Measurements from ENCODE around the gene APCDD1. TPM values are rescaled to one million over a fixed set of nuclear protein-coding genes. Genes with fewer than 3 reads are reported as not detected.

Gene APCDD1
- total RNA-seq (6.3 TPM), polyA plus RNA-seq (ENCODE audit: insufficient read depth in 1 of 8, insufficient read length in 8 of 8, low replicate concordance in 1 of 8) (10 to 100 TPM in 5 of 8 donors, 1 to 10 TPM in 3; 8.0 to 66.2 (median 11.0) TPM)
- long read RNA-seq, donor 1, partial matches to known transcripts = 0 of 2 reads
- long read RNA-seq, donor 1, other reads (novel, unspliced or antisense) = 0 of 2 reads
- long read RNA-seq, donor 2, transcript APCDD1-201 (5 exons, 3,809 nt) = major isoform, 6 of 6 reads
- long read RNA-seq, donor 2, partial matches to known transcripts = 0 of 6 reads
- long read RNA-seq, donor 2, other reads (novel, unspliced or antisense) = 0 of 6 reads
- long read RNA-seq, donor 3, partial matches to known transcripts = 0 of 4 reads
- long read RNA-seq, donor 3, other reads (novel, unspliced or antisense) = 0 of 4 reads
- long read RNA-seq, donor 4, partial matches to known transcripts = 0 of 1 reads
- long read RNA-seq, donor 4, other reads (novel, unspliced or antisense) = 0 of 1 reads
- long read RNA-seq, donor 5, partial matches to known transcripts = 0 of 4 reads
- long read RNA-seq, donor 5, other reads (novel, unspliced or antisense) = 0 of 4 reads
- long read RNA-seq, donor 6, transcript APCDD1-201 (5 exons, 3,809 nt) = major isoform, 8 of 8 reads
- long read RNA-seq, donor 6, partial matches to known transcripts = 0 of 8 reads
- long read RNA-seq, donor 6, other reads (novel, unspliced or antisense) = 0 of 8 reads
- long read RNA-seq, donor 7, partial matches to known transcripts = 0 of 1 reads
- long read RNA-seq, donor 7, other reads (novel, unspliced or antisense) = 0 of 1 reads
- long read RNA-seq, donor 8, partial matches to known transcripts = 11 of 11 reads
- long read RNA-seq, donor 8, other reads (novel, unspliced or antisense) = 0 of 11 reads
- long read RNA-seq, donor 9, partial matches to known transcripts = 0 of 1 reads
- long read RNA-seq, donor 9, other reads (novel, unspliced or antisense) = 0 of 1 reads
- long read RNA-seq, donor 10 = 0 reads
- long read RNA-seq, donor 11, partial matches to known transcripts = 0 of 1 reads
- long read RNA-seq, donor 11, other reads (novel, unspliced or antisense) = 0 of 1 reads

- no peaks in the 10 kb centered on the region for H3K9me3 ChIP-seq (replicated peaks; ENCODE audit: control insufficient read depth, low read depth, low read length)
- H3K4me3 ChIP-seq (ENCODE audit: low read length) = peak within 1 kb of the TSS; percentile 56
- peaks cover 15% of the 10 kb centered on the region for H3K4me1 ChIP-seq (ENCODE audit: control insufficient read depth, insufficient read depth, low read length)
- WGBS (ENCODE audit: insufficient coverage) = 2% methylated on average over 41 of the region's 64 CpGs
- H3K36me3 ChIP-seq (ENCODE audit: control insufficient read depth, insufficient read depth, low read length) = no peaks in the 10 kb centered on the region
- H3K27ac ChIP-seq (ENCODE audit: low read length) = peak within 1 kb of the TSS; percentile 69
- peaks cover 22% of the 10 kb centered on the region for H3K27me3 ChIP-seq (ENCODE audit: control insufficient read depth, insufficient read depth, low read length)
- peak; percentile 90 for DNase-seq
Measured at GRCh38 chr18:10453806-10454680, at the start of gene APCDD1. Gene APCDD1, plus strand, starts transcription at chr18:10454635. Its CDS starts 347 bp downstream, at chr18:10454982.

GRCh38 chr18:10405014-10405493 is 49.4 kb upstream of the APCDD1 start:
- Histone ChIP-seq H3K27ac (ENCODE audit: low read length) (no peak overlapping the region), H3K9me3 (replicated peaks; ENCODE audit: control insufficient read depth, low read depth, low read length) (no peaks in the 10 kb centered on the region), H3K36me3 (ENCODE audit: control insufficient read depth, insufficient read depth, low read length) (no peaks in the 10 kb centered on the region), H3K4me3 (ENCODE audit: low read length) (no peak overlapping the region), H3K27me3 (ENCODE audit: control insufficient read depth, insufficient read depth, low read length) (peaks cover 11% of the 10 kb centered on the region), H3K4me1 (ENCODE audit: control insufficient read depth, insufficient read depth, low read length) (peaks cover 20% of the 10 kb centered on the region)
- DNase-seq = peak; percentile 47
- WGBS (ENCODE audit: insufficient coverage) = 10% methylated on average over 3 of the region's 10 CpGs

GRCh38 chr18:10405816-10406663 is 48.4 kb upstream of the APCDD1 start:
- 37% methylated on average over 13 of the region's 16 CpGs for WGBS (ENCODE audit: insufficient coverage)
- H3K4me1 ChIP-seq (ENCODE audit: control insufficient read depth, insufficient read depth, low read length) = peaks cover 16% of the 10 kb centered on the region
- no peak overlapping the region for H3K4me3 ChIP-seq (ENCODE audit: low read length)
- peak; percentile 51 for DNase-seq
- no peaks in the 10 kb centered on the region for H3K9me3 ChIP-seq (replicated peaks; ENCODE audit: control insufficient read depth, low read depth, low read length)
- no peak overlapping the region for H3K27ac ChIP-seq (ENCODE audit: low read length)
- peaks cover 11% of the 10 kb centered on the region for H3K27me3 ChIP-seq (ENCODE audit: control insufficient read depth, insufficient read depth, low read length)
- no peaks in the 10 kb centered on the region for H3K36me3 ChIP-seq (ENCODE audit: control insufficient read depth, insufficient read depth, low read length)

- no peak for DNase-seq
- Histone ChIP-seq H3K9me3 (replicated peaks; ENCODE audit: control insufficient read depth, low read depth, low read length) (no peaks in the 10 kb centered on the region), H3K27me3 (ENCODE audit: control insufficient read depth, insufficient read depth, low read length) (peaks cover 9% of the 10 kb centered on the region), H3K27ac (ENCODE audit: low read length) (no peak overlapping the region), H3K4me1 (ENCODE audit: control insufficient read depth, insufficient read depth, low read length) (peaks cover 16% of the 10 kb centered on the region), H3K36me3 (ENCODE audit: control insufficient read depth, insufficient read depth, low read length) (no peaks in the 10 kb centered on the region), H3K4me3 (ENCODE audit: low read length) (no peak overlapping the region)
- WGBS (ENCODE audit: insufficient coverage) = 56% methylated on average over 7 of the region's 7 CpGs
Measured at GRCh38 chr18:10408131-10408530, 46.3 kb upstream of the APCDD1 start.

- no peak overlapping the region for H3K4me3 ChIP-seq (ENCODE audit: low read length)
- no peaks in the 10 kb centered on the region for H3K9me3 ChIP-seq (replicated peaks; ENCODE audit: control insufficient read depth, low read depth, low read length)
- peaks cover 14% of the 10 kb centered on the region for H3K4me1 ChIP-seq (ENCODE audit: control insufficient read depth, insufficient read depth, low read length)
- H3K27ac ChIP-seq (ENCODE audit: low read length) = no peak overlapping the region
- H3K36me3 ChIP-seq (ENCODE audit: control insufficient read depth, insufficient read depth, low read length) = no peaks in the 10 kb centered on the region
- DNase-seq = no peak
- peaks cover 5% of the 10 kb centered on the region for H3K27me3 ChIP-seq (ENCODE audit: control insufficient read depth, insufficient read depth, low read length)
Measured at GRCh38 chr18:10409041-10409440, 45.4 kb upstream of the APCDD1 start.

GRCh38 chr18:10410472-10411308 is 43.7 kb upstream of the APCDD1 start:
- Histone ChIP-seq H3K27ac (ENCODE audit: low read length) (no peak overlapping the region), H3K36me3 (ENCODE audit: control insufficient read depth, insufficient read depth, low read length) (no peaks in the 10 kb centered on the region), H3K4me1 (ENCODE audit: control insufficient read depth, insufficient read depth, low read length) (peaks cover 8% of the 10 kb centered on the region), H3K4me3 (ENCODE audit: low read length) (no peak overlapping the region), H3K27me3 (ENCODE audit: control insufficient read depth, insufficient read depth, low read length) (peaks cover 6% of the 10 kb centered on the region), H3K9me3 (replicated peaks; ENCODE audit: control insufficient read depth, low read depth, low read length) (no peaks in the 10 kb centered on the region)
- whole genome bisulfite sequencing (ENCODE audit: insufficient coverage) = 80% methylated on average over 9 of the region's 11 CpGs
- DNase-seq = no peak

- Histone ChIP-seq H3K9me3 (replicated peaks; ENCODE audit: control insufficient read depth, low read depth, low read length) (no peaks in the 10 kb centered on the region), H3K27me3 (ENCODE audit: control insufficient read depth, insufficient read depth, low read length) (peaks cover 2% of the 10 kb centered on the region), H3K36me3 (ENCODE audit: control insufficient read depth, insufficient read depth, low read length) (no peaks in the 10 kb centered on the region), H3K27ac (ENCODE audit: low read length) (no peak overlapping the region), H3K4me1 (ENCODE audit: control insufficient read depth, insufficient read depth, low read length) (no peaks in the 10 kb centered on the region), H3K4me3 (ENCODE audit: low read length) (no peak overlapping the region)
- 86% methylated on average over 4 of the region's 5 CpGs for WGBS (ENCODE audit: insufficient coverage)
- no peak for DNase-seq
Measured at GRCh38 chr18:10412933-10413332, 41.5 kb upstream of the APCDD1 start.

GRCh38 chr18:10413722-10414121 is 40.7 kb upstream of the APCDD1 start:
- H3K27ac ChIP-seq (ENCODE audit: low read length) = no peak overlapping the region
- WGBS (ENCODE audit: insufficient coverage) = 77% methylated on average over 2 of the region's 3 CpGs

More at GRCh38 chr18:10413722-10414121, 40.7 kb upstream of the APCDD1 start:
- DNase-seq = no peak
- Histone ChIP-seq H3K27me3 (ENCODE audit: control insufficient read depth, insufficient read depth, low read length) (peaks cover 2% of the 10 kb centered on the region), H3K4me1 (ENCODE audit: control insufficient read depth, insufficient read depth, low read length) (no peaks in the 10 kb centered on the region), H3K4me3 (ENCODE audit: low read length) (no peak overlapping the region), H3K36me3 (ENCODE audit: control insufficient read depth, insufficient read depth, low read length) (no peaks in the 10 kb centered on the region), H3K9me3 (replicated peaks; ENCODE audit: control insufficient read depth, low read depth, low read length) (no peaks in the 10 kb centered on the region)
